Thyroid gland (tissue), 4 donors: Measurements from ENCODE around the gene PDGFB. TPM values are rescaled to one million over a fixed set of nuclear protein-coding genes. Genes with fewer than 3 reads are reported as not detected.

Experiments used
- DNase-seq, 2 donors: peaks; one replicate each; pipeline ENCODE4 v3.0.0-alpha.2; 2019
- H3K27ac ChIP-seq, 3 donors: fragments of 200-600 bp; sonication (generic); 1 replicate in 2 of 3; 2 replicates in 1 of 3; pipeline ENCODE4 v1.5.1; 2016 to 2019; ENCODE audit warnings: mild to moderate bottlenecking in 1 of 3, moderate library complexity in 1 of 3
- H3K27me3 ChIP-seq: fragments of 200-600 bp; sonication (generic); one replicate; pipeline ENCODE4 v1.5.1; 2019
- H3K36me3 ChIP-seq, 2 donors: fragments of 200-600 bp; sonication (generic); one replicate each; pipeline ENCODE4 v1.5.1; 2016 to 2019
- H3K4me1 ChIP-seq, 2 donors: fragments of 200-600 bp; sonication (generic); one replicate each; pipeline ENCODE4 v1.5.1; 2017 to 2019
- H3K4me3 ChIP-seq, 3 donors: fragments of 200-600 bp; sonication (generic); replicated peaks in 1 of 3; 1 replicate in 2 of 3; 2 replicates in 1 of 3; pipeline ENCODE4 v1.5.1; 2016; ENCODE audit warnings: mild to moderate bottlenecking in 1 of 3
- H3K9me3 ChIP-seq: fragments of 200-600 bp; sonication (generic); one replicate; pipeline ENCODE4 v1.5.1; 2017
- POLR2A ChIP-seq, 2 donors: fragments of 450-650 bp; IDR thresholded peaks; one replicate each; pipeline ENCODE4 v1.6.1; 2017; ENCODE audit warnings: antibody characterized with exemption in 2 of 2, mild to moderate bottlenecking in 2 of 2, moderate library complexity in 1 of 2
- whole genome bisulfite sequencing, 2 donors: methylation state at CpG; one replicate each; pipeline ENCODE4 v1.1.5; 2017; 5-methylcytosine and 5-hydroxymethylcytosine counted together
- intact Hi-C: fragments of 100-400 bp; cut with DNase I; formaldehyde crosslinking; loops from one replicate; pipeline ENCODE4 v1.15.1; 2023
- total RNA-seq, 4 donors: library from RNA; depleted of rRNA; stranded (reverse); fragments of >200 nt; gene quantifications; one replicate each; pipeline ENCODE4 v1.2.3, GENCODE V29; 2016
- TF ChIP-seq, protein P1 (sequence below), 6 experiments: fragments of 200-600 bp in 3 of 6; fragments of 450-650 bp in 3 of 6; sonication (generic) in 3 of 6; IDR thresholded peaks; one replicate each; pipeline ENCODE4 v1.5.1; 2016 to 2019; ENCODE audit warnings: antibody characterized with exemption in 6 of 6, mild to moderate bottlenecking in 2 of 6, inconsistent platforms in 1 of 6, moderate library complexity in 1 of 6

PDGFB gene
- total RNA-seq, 4 donors from 2014 or later, result 3.6 to 10.5 (median 3.9) TPM

- no peaks in the 10 kb centered on the region for H3K27me3 ChIP-seq
- no peak overlapping the region for H3K4me3 ChIP-seq
- no peak overlapping the region for H3K27ac ChIP-seq
- no peak for DNase-seq
- WGBS, 2 donors, result 94 to 95% methylated on average over 9 of the region's 9 CpGs
- no peaks in the 10 kb centered on the region for H3K9me3 ChIP-seq
- TF ChIP-seq, protein P1, sequence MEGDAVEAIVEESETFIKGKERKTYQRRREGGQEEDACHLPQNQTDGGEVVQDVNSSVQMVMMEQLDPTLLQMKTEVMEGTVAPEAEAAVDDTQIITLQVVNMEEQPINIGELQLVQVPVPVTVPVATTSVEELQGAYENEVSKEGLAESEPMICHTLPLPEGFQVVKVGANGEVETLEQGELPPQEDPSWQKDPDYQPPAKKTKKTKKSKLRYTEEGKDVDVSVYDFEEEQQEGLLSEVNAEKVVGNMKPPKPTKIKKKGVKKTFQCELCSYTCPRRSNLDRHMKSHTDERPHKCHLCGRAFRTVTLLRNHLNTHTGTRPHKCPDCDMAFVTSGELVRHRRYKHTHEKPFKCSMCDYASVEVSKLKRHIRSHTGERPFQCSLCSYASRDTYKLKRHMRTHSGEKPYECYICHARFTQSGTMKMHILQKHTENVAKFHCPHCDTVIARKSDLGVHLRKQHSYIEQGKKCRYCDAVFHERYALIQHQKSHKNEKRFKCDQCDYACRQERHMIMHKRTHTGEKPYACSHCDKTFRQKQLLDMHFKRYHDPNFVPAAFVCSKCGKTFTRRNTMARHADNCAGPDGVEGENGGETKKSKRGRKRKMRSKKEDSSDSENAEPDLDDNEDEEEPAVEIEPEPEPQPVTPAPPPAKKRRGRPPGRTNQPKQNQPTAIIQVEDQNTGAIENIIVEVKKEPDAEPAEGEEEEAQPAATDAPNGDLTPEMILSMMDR (IDR thresholded peaks at IDR 0.05), result no peak
- no peak for TF ChIP-seq POLR2A (IDR thresholded peaks at IDR 0.05)
- H3K4me1 ChIP-seq, result no peaks in the 10 kb centered on the region
- intact Hi-C loops, result no loop called here
- no peaks in the 10 kb centered on the region for H3K36me3 ChIP-seq
These were observed 26.0 kb upstream of the PDGFB start for GRCh38 chr22:39270792-39271191.

DNA sequence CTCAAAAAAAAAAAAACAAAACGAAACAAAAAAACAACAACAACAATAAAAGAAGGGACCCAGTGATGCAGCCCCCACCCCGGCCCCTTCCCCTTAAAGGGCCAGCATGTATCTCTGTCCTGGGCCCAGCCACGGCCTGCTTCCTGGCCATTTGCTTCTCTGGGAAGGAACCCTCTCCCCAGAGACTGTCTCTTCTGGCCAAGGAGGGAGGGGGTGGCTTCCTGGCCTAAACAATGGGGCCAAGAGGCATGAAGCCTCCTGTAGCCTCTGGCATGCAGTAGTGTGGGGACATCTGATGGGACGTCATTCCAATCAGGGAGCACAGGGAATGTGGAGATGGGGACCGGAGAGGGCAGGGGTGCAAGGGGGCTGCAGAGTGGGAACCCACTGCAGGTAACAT, 25.5 kb upstream of the PDGFB start:
- WGBS, 2 donors, result 73 to 83% methylated on average over 5 of the region's 5 CpGs

GRCh38 chr22:39269095-39269790, 24.5 kb upstream of the PDGFB start:
- H3K4me1 ChIP-seq, result no peaks in the 10 kb centered on the region
- no peak for TF ChIP-seq POLR2A (IDR thresholded peaks at IDR 0.05)
- TF ChIP-seq, protein P1 (IDR thresholded peaks at IDR 0.05), result no peak
- intact Hi-C loops, result no loop called here
- 69 to 80% methylated on average over 8 to 10 of the region's 11 CpGs for WGBS, 2 donors
- no peak overlapping the region for H3K4me3 ChIP-seq
- H3K9me3 ChIP-seq, result no peaks in the 10 kb centered on the region
- no peak for DNase-seq
- no peaks in the 10 kb centered on the region for H3K27me3 ChIP-seq
- no peaks in the 10 kb centered on the region for H3K36me3 ChIP-seq
- H3K27ac ChIP-seq, result no peak overlapping the region

More for the DNA sequence above, 25.5 kb upstream of the PDGFB start:
- Histone ChIP-seq H3K4me1 (no peaks in the 10 kb centered on the region), H3K4me3 (no peak overlapping the region), H3K9me3 (no peaks in the 10 kb centered on the region), H3K27ac (no peak overlapping the region), H3K36me3 (no peaks in the 10 kb centered on the region), H3K27me3 (no peaks in the 10 kb centered on the region)
- intact Hi-C loops, result no loop called here
- no peak for TF ChIP-seq POLR2A (IDR thresholded peaks at IDR 0.05)
- TF ChIP-seq, protein P1 (IDR thresholded peaks at IDR 0.05), result no peak
- no peak for DNase-seq

DNA sequence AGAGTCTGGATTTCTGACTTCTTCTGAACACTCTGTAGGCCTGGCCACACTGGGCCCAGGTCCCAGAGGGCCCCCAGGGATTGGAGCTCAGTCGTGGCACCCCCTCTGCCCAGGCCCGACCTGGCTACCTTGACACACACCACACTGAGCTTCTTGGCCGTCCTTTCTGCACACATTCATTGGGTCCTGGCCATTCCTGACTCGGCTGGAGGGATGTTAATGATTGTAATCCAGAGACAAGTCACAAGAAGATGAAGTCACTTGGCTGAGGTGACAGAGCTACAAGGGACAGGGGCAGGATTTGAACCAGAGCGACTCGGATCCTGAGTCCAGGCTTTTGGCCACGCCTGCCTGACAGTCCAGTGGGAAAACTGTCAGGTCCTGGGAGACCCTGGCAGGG, 23.9 kb upstream of the PDGFB start:
- intact Hi-C loops, result no loop called here
- no peak for TF ChIP-seq POLR2A (IDR thresholded peaks at IDR 0.05)
- TF ChIP-seq, protein P1 (IDR thresholded peaks at IDR 0.05), result no peak
- 73 to 77% methylated on average over 7 of the region's 7 CpGs for WGBS, 2 donors

DNA sequence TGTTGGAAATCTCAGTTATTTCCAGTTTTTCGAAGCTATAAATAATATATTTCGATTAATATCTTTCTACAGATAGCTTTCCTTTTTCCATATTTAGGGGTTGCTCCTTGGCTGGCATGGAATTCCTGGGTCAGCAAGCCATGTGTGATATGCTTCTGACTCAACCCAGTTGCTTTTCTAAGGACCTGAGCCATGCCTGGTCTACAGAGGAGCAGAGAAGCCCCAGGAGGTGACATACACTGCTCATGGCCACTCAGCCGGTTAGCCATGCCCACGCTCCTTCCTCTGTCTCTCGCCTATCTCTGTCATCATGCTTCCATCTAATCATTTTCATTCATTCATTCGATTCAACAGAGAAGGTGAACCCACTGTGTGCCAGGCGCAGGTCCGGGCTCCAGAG, 23.2 kb upstream of the PDGFB start:
- Histone ChIP-seq H3K27me3 (no peaks in the 10 kb centered on the region), H3K9me3 (no peaks in the 10 kb centered on the region), H3K27ac (no peak overlapping the region), H3K4me1 (no peaks in the 10 kb centered on the region), H3K36me3 (no peaks in the 10 kb centered on the region), H3K4me3 (no peak overlapping the region)
- WGBS, 2 donors, result 95 to 96% methylated on average over 8 of the region's 8 CpGs
- TF ChIP-seq POLR2A (IDR thresholded peaks at IDR 0.05), result no peak
- DNase-seq, result no peak
- intact Hi-C loops, result no loop called here

More for the DNA sequence above, 23.9 kb upstream of the PDGFB start:
- Histone ChIP-seq H3K9me3 (no peaks in the 10 kb centered on the region), H3K27me3 (no peaks in the 10 kb centered on the region), H3K36me3 (no peaks in the 10 kb centered on the region), H3K4me3 (no peak overlapping the region), H3K27ac (no peak overlapping the region), H3K4me1 (no peaks in the 10 kb centered on the region)
- DNase-seq, result no peak
